22Rv1 (cell line): ENCODE results near the gene MTHFD1L.

Experiments used
- ZFX ChIP-seq: fragments of 450-650 bp; IDR thresholded peaks from 2 replicates; pipeline ENCODE4 v1.6.1; 2017; ENCODE audit warnings: antibody characterized with exemption, borderline replicate concordance
- TF ChIP-seq, protein P1 (sequence below): fragments of 450-650 bp; IDR thresholded peaks from 2 replicates; pipeline ENCODE4 v1.5.1; 2017; ENCODE audit warnings: mild to moderate bottlenecking

DNA sequence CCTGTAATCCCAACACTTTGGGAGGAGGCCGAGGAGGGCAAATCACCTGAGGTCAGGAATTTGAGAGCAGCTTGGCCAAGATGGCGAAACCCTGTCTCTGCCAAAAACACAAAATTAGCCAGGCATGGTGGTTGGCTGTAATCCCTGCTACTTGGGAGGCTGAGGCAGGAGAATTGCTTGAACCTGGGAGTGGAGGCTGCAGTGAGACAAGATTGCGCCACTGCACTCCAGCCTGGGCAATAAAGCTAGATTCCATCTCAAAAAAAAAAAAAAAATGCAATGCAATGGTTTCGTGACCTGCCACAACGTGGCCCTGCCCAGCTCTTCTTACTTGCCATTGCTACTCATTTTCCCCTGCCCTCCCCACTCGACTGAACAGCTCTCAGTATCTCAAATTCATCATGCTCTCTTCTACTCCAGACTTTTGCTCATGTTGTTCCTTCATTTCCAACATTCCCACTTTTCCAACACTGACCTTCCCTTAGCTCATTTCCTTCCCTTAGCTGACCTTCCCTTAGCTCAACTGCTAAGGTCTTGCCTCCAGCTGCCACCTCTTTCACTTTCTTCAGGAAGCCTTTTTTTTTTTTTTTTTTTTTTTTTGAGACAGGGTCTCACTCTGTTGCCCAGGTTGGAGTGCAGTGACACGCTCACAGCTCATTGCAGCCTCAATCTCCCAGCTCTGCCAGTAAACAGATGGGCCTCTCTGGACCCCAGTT, 2.1 kb upstream of the MTHFD1L start:
- TF ChIP-seq, protein P1, sequence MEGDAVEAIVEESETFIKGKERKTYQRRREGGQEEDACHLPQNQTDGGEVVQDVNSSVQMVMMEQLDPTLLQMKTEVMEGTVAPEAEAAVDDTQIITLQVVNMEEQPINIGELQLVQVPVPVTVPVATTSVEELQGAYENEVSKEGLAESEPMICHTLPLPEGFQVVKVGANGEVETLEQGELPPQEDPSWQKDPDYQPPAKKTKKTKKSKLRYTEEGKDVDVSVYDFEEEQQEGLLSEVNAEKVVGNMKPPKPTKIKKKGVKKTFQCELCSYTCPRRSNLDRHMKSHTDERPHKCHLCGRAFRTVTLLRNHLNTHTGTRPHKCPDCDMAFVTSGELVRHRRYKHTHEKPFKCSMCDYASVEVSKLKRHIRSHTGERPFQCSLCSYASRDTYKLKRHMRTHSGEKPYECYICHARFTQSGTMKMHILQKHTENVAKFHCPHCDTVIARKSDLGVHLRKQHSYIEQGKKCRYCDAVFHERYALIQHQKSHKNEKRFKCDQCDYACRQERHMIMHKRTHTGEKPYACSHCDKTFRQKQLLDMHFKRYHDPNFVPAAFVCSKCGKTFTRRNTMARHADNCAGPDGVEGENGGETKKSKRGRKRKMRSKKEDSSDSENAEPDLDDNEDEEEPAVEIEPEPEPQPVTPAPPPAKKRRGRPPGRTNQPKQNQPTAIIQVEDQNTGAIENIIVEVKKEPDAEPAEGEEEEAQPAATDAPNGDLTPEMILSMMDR = no peak
- TF ChIP-seq ZFX = no peak
